Stimulated activated CD4-positive, alpha-beta T cell treated with anti-CD3 and anti-CD28 coated beads, TNF-alpha, amount 100 ng/mL, for 48 hours (primary cell): ENCODE measurements around the gene TLX1.

ENCODE experiments used
- DNase-seq, 3 donors: peaks; one replicate each; pipeline ENCODE4 v3.0.0-alpha.2; 2020; ENCODE audit warnings: low read depth in 3 of 3

The TLX1 gene

GRCh38 chr10:101134299-101135127, 3.4 kb downstream of the TLX1 start:
- DNase-seq, result no peak

- no peak for DNase-seq
Measured at GRCh38 chr10:101135141-101136006, 4.3 kb downstream of the TLX1 start.

DNA sequence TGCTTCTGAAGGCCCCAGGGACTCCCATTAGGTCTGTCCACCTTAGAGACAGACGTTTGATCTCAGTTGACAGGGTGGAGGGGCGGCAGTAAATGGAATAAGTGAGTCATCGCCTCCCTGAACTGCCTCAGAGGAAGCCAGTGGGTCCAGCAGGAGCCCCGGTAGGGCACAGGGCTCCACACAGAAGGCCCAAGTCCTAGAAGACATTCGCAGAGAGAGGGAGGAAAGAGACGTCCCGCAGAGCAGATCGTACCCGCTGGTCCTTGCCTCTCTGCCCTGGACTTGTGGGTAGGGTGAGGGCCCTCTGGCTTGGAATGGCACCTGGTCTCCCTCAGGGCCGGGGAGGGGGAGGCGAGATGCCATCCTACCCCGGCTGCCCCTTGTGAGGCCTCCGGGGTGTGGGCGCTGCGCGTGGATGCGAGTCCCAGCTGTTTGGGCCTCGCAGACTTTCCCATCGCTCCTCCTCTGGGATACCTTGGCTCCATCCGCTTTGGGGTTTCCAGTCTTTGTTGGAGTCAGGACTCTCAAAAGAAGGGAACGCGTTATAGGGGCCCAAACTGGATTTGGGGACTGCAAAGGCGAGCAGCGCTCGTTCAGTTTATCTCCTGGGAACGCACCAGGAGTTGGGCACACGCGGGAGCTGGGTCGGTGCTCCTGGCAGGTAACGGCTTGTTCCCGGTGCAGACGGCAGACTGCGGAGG, 5.1 kb downstream of the TLX1 start:
- DNase-seq, result no peak

DNA sequence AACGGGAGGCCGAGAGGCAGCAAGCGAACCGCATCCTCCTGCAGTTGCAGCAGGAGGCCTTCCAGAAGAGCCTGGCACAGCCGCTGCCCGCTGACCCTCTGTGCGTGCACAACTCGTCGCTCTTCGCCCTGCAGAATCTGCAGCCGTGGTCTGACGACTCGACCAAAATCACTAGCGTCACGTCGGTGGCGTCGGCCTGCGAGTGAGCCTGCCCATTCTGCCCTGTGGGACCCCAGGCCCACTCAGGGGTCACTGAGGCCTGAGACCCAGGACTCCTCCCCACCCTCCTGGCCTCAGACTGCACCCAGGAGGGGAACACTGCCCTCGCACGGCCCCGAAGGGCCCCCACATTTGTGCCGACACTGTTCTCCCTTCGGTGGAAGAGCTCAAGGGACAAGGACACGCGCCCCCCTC, 5.6 kb downstream of the TLX1 start:
- DNase-seq, result no peak

DNA sequence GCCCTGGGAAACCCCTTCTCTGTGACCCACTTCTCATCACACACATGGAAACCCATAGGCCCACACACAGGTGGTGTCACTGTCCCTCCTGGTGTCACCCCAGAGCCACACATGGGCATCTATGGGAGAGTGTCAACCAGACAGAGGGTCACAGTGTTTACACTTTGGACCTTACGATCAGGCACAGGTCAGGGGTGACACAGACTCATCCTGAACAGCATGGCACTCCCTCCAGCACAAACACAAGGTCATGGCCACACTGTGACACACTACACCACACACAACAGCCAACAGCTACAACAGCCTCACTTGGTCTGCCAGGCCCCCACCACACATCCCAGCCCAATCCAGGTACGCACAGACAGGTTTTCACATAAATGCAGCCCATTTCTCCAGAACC, 6.2 kb downstream of the TLX1 start:
- DNase-seq, result no peak

- no peak for DNase-seq
Measured at GRCh38 chr10:101138788-101139420, 7.8 kb downstream of the TLX1 start.

- no peak for DNase-seq
Measured at GRCh38 chr10:101139421-101139911, 8.4 kb downstream of the TLX1 start.

DNA sequence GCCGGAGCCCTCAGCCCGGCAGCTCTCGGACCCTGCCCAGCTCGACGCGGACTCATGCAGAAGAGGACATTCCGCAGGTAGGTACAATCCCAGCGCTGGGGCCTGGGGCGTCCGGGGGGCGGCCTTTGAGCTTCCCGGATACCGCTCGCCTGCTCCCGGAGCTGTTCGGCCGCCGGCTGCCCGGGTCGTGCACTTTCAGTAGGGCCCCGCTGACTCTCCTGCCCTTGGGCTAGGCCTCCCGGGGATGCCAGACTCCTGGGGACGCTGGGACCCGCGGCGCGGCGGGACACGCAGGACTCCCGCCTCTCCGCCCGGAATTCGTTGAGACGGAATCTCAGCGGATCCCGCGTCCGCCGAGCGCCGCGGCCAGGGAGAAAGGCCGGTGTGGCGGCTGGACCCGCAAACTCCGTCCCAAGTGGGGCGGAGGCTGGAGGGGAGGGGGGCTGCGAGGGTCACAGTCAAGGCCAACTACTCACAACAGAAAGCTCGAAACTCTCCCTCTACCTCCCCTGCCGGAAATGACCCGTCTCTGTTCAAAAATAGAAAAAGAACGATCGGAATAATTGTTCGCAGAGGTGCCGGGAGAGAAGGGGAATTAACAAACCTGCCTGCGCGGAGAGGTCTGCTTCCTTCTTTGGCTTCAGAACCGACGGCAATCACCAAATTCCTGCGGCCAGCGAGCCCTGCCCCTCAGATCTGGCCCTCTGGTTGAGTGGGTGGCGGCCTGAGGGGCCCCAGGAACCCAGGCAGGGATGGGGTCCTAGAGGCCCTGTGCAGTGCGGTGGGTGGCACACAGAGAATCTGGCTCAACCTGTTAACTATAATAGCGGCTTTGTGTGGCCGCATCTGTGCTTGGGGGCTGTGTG, 9.2 kb downstream of the TLX1 start:
- DNase-seq, result no peak

GRCh38 chr10:101140950-101141615, 10.0 kb downstream of the TLX1 start:
- DNase-seq, result no peak

DNA sequence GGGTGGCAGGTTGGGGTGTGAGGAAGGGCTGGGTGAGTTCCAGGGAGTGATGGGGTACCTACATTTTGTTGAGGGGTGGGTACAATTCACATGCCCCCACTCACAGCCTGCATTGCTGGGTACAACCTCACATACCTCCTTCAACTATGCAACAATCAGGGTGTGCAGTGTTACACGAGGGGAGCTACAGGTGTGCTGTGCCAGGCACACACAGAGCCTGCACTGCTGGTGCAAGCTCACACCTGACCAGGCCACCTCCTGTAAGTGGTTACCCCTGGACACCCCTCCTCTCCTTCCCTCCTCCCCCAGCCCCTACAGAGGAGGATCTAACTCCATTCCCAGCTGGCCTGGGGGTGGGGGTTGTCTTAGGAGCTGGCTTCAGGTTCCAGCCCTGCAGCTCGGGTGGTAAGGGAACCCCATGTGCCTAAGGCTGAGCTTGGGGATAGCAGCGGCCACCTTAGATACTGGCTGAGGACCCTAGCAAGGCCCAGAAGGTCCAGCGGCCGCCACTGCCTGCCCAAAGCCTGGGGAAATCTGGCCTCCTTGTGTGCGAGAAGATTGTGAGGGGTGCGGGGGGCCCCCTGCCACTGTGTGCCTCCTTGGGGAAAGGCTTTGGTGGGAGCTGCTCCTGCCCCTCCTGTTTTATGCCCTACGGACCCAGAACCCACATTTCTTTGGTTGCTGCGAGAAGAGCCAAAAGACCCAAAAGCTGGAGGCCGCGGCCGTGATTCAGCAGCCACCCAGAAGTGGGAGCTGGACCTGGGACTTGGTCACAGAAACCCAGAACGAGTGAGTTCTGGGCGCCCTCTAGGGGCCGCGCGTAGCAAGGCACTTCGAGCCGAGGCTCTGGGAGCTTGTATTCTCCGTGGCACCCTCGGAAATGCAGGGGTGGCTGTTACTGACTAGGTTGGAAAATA, 10.8 kb downstream of the TLX1 start:
- DNase-seq, result peak; percentile 68 to 78 (median 72)

- DNase-seq, result no peak
Measured at GRCh38 chr10:101142533-101143344, 11.6 kb downstream of the TLX1 start.

DNA sequence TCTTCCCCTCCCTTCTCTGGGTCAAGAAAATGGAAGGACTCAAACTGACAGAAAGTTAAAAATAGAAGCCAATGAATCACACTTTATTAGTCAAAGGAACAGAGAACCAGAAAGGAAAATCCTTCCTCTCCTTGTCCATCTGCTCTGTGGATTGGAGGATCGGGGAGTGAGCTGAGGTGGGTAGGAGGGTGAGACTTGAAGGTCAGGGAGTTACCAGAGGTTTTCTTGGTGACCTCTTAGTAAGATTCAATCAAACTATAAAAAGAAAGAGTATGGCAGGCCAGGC, 12.2 kb downstream of the TLX1 start:
- DNase-seq, result no peak

- no peak for DNase-seq
Measured at GRCh38 chr10:101144053-101144452, 13.0 kb downstream of the TLX1 start.

- DNase-seq, result no peak
Measured at GRCh38 chr10:101145145-101145544, 14.0 kb downstream of the TLX1 start.

DNA sequence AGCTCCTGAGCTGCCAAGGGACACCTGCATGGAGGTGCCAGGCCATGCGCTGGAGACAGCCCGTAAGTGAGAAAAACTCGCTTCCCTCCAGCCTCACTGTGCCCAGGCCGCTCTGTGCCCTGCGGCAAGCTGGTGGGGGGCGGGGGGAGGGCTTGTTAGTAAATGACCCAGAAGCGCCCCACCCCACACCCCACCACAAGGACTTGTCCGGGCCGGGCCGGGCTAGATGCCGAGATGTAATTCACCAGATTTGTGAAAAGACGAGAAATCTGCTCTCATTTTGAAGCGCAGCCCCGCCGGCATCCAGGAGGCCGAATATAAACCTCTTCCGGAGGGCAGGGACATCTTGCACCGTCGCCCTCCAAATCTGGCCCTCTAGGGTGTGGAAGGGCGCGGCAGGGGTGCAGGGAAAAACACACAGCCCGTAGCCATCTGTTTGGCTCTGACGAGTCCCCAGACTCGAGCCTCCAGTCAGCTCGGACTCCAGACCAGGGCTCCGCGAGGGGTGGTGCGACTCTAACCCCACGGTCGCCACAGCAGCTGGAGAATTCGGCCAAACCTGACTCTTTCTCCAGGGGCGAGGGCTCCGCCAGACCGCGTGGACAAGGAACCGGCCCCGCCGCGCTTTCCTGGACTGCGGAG, 14.8 kb downstream of the TLX1 start:
- DNase-seq, result no peak

DNA sequence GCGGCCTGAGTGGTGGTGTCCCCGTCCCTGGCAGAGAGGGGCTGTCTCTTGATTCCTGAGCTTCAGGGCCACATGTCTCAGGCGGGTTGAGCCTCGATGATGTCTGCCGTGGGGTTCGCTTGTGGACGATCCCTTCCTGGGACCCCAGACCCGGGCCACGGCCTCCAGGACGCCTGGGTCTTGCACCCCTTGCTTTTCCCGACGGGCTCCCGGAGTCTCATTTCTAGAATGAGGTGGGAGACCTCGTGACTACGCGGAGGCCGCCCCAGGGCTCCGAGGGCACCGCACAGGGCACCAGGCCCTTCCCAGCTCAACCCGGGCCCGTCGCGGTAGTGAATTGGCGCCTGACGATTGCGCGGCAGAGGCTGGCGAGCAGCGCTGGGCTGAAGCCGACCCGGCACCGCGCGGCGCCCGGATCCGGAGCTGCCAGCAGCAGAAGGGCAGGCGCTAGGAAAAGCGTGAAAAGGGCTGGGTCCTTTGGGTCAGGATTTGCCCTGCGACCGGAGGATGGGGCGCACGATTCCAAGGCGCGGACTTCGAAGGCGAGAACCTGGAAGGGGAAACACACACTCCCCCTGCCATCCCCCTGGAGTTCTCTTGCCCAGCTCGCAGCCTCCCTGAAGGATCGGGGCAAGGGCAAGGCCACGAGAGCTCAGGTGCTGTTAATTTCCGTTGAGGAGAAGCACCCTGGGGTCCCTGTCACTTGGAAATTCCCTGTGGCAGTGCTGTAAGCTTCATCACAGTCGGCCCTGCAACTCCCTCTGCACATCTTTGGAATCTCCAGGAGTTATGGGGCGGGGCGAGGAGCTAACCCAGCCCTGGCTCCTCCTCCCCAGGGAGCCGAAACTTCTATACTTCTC, 15.5 kb downstream of the TLX1 start:
- DNase-seq, result no peak

DNA sequence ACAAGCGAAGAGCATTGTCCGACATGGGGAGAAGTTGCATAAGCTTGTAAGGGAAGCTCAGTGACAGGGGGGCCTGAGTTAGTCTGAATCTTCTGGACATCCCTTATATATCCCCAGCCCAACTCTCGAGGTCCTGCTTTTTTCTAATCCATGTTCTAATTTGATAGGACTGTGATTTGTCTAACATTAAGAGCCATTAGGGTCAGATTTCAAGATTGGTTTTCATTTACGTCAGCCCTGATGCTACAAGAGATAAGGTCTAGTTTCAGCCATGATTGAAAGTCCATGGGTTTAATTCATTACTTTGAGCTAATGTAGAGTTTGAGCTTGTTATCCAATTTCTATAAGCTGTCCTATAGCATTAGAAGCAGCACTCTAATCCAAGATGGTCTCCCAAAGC, 20.3 kb downstream of the TLX1 start:
- no peak for DNase-seq
